ENCODE results near the gene AHRR. TPM values are rescaled to one million over a fixed set of nuclear protein-coding genes. Genes with fewer than 3 reads are reported as not detected.

AHRR gene
- total RNA-seq, 1 experiment from 2014 or later = 2.2 TPM

DNA sequence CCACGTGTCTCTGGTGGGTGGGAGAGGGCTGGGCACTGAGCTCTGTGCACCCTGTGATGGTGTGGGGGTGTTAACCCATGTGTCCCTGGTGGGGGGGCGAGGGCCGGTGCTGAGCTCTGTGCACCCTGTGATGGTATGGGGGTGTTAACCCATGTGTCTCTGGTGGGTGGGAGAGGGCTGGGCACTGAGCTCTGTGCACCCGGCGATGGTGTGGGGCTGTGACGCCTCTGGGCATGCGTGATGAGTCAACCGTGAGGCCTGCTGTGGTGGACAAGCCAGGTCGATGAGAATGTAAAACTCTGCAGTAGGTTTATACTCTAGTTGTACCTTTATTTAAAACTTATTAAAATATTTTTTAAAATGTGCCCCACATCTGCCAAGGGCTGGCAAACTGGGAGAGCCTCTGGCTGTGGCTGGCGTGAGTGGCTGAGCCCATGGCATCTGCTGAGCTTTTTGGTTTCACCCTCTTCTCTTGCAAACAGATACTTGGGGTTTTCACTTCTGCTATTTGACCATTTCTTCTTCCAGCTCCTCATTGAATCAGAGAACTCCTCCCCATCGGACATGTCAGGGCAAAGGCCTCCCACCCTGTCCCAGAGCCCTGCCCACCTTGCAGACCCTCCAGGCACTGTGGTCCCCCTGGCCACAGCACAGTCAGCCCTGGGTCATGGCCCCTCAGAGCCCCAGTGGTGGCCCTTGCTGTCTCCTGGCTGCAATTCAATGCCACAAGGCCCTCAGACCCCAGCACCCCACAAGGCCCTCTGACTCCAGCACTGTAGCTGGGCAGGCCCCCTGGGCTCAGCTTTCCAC lies 103.0 kb downstream of the AHRR start:
- H2BK12ac ChIP-seq (ENCODE audit: insufficient read length, low read depth, low read length) = no peak overlapping the region
- H3K36me3 Mint-ChIP-seq (ENCODE audit: insufficient read depth in 1 of 3, low read depth in 3 of 3) = peaks cover 0 to 4% (median 0%) of the 10 kb centered on the region in 3 experiments; a peak in 2 of 7 replicates
- no peak overlapping the region for H2BK15ac ChIP-seq (ENCODE audit: low read depth, low read length)
- H2AFZ ChIP-seq (ENCODE audit: low read length) = no peak overlapping the region
- H2BK5ac ChIP-seq (ENCODE audit: insufficient read length, low read length) = no peak overlapping the region
- no peak overlapping the region for H3T11ph ChIP-seq (ENCODE audit: low read length)
- no peak overlapping the region for H3K4ac ChIP-seq (ENCODE audit: low read depth, low read length)
- no peak overlapping the region for H4K5ac ChIP-seq (ENCODE audit: insufficient read length, low read depth, low read length)
- no peak overlapping the region for H3K23ac ChIP-seq (ENCODE audit: insufficient read length, low read depth, low read length)
- no peak overlapping the region for H3K27ac ChIP-seq (ENCODE audit: insufficient read length, low read depth, low read length)
- H3K27me3 ChIP-seq (ENCODE audit: insufficient read depth, low read length) = no peaks in the 10 kb centered on the region
- H3K14ac ChIP-seq (ENCODE audit: insufficient read depth, low read length) = no peak overlapping the region
- H3K56ac ChIP-seq (ENCODE audit: insufficient read length, low read depth, low read length) = no peak overlapping the region
- peaks cover 6 to 8% of the 10 kb centered on the region in 2 experiments; a peak in 2 of 5 replicates for H3K9me3 Mint-ChIP-seq
- peaks cover 9 to 10% of the 10 kb centered on the region in 2 experiments for H3K4me1 Mint-ChIP-seq
- H2AK5ac ChIP-seq (ENCODE audit: insufficient read length, low read length) = no peak overlapping the region
- H2BK120ac ChIP-seq (ENCODE audit: low read depth, low read length, poor library complexity, severe bottlenecking) = no peak overlapping the region
- no peaks in the 10 kb centered on the region for H3K79me2 ChIP-seq (ENCODE audit: insufficient read depth, low read length)
- H3K27me3 Mint-ChIP-seq (ENCODE audit: low read depth) = peaks cover 7% of the 10 kb centered on the region
- H3K18ac ChIP-seq (ENCODE audit: insufficient read length, low read depth, low read length) = no peak overlapping the region
- no peak overlapping the region for H4K91ac ChIP-seq (ENCODE audit: insufficient read length, low read depth, low read length)
- no peak overlapping the region for H3K27ac Mint-ChIP-seq
- H3K4me2 ChIP-seq (ENCODE audit: insufficient read depth, insufficient read length, low read length) = no peak overlapping the region
- TF ChIP-seq, protein P1, sequence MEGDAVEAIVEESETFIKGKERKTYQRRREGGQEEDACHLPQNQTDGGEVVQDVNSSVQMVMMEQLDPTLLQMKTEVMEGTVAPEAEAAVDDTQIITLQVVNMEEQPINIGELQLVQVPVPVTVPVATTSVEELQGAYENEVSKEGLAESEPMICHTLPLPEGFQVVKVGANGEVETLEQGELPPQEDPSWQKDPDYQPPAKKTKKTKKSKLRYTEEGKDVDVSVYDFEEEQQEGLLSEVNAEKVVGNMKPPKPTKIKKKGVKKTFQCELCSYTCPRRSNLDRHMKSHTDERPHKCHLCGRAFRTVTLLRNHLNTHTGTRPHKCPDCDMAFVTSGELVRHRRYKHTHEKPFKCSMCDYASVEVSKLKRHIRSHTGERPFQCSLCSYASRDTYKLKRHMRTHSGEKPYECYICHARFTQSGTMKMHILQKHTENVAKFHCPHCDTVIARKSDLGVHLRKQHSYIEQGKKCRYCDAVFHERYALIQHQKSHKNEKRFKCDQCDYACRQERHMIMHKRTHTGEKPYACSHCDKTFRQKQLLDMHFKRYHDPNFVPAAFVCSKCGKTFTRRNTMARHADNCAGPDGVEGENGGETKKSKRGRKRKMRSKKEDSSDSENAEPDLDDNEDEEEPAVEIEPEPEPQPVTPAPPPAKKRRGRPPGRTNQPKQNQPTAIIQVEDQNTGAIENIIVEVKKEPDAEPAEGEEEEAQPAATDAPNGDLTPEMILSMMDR (conservative IDR thresholded peaks at IDR 0.05) = no peak
- no peaks in the 10 kb centered on the region for H3K23me2 ChIP-seq (ENCODE audit: insufficient read length, low read depth, low read length, poor library complexity, severe bottlenecking)
- no peaks in the 10 kb centered on the region for H4K20me1 ChIP-seq (ENCODE audit: control insufficient read depth, insufficient read depth, insufficient read length)
- no CpG with 5 or more reads among the region's 11 CpGs for WGBS (ENCODE audit: extremely low coverage, insufficient read length, low lambda C conversion rate)
- no peak overlapping the region for H4K8ac ChIP-seq (replicated peaks; ENCODE audit: insufficient read length, low read depth, low read length)
- no peaks in the 10 kb centered on the region for H3K79me1 ChIP-seq (ENCODE audit: insufficient read depth, low read depth, low read length, poor library complexity, severe bottlenecking)
- no peaks in the 10 kb centered on the region for H3K4me1 ChIP-seq (ENCODE audit: insufficient read depth, low read length)
- H3K9me3 ChIP-seq (ENCODE audit: control insufficient read depth, low read depth, low read length) = no peaks in the 10 kb centered on the region
- H3K4me3 Mint-ChIP-seq = no peak overlapping the region
- DNase-seq = no peak
- no peak overlapping the region for H2BK20ac ChIP-seq (ENCODE audit: low read depth, low read length, poor library complexity, severe bottlenecking)
- H3K9ac ChIP-seq (ENCODE audit: extremely low read depth, insufficient read length, low read length) = no peak overlapping the region
